Glutamatergic neuron (in vitro differentiated cells): ENCODE data around the gene KEAP1. TPM values are rescaled to one million over a fixed set of nuclear protein-coding genes. Genes with fewer than 3 reads are reported as not detected.
A peak's percentile ranks its signal among the peaks of the same experiment; 100 is the strongest.
"Not testable (repeated sequence)": the region's sequence is repeated elsewhere in the genome, so short reads cannot be mapped to it uniquely, and the experiment has no call there.

Source experiments
- DNase-seq: peaks from one replicate; pipeline ENCODE4 v3.0.0; 2022
- H3K27ac Mint-ChIP-seq: one replicate; pipeline ENCODE4 v1.8.0; 2020; ENCODE audit warnings: mild to moderate bottlenecking, mixed read lengths, inconsistent platforms; ENCODE audit not compliant: unreplicated experiment
- H3K27me3 Mint-ChIP-seq: one replicate; pipeline ENCODE4 v1.8.0; 2020; ENCODE audit warnings: mild to moderate bottlenecking, moderate library complexity, mixed read lengths, inconsistent platforms; ENCODE audit not compliant: unreplicated experiment
- H3K36me3 Mint-ChIP-seq: one replicate; pipeline ENCODE4 v1.8.0; 2020; ENCODE audit warnings: mild to moderate bottlenecking, mixed read lengths, inconsistent platforms; ENCODE audit not compliant: unreplicated experiment
- H3K4me1 Mint-ChIP-seq: one replicate; pipeline ENCODE4 v1.8.0; 2020; ENCODE audit warnings: mild to moderate bottlenecking, low read depth, mixed read lengths, inconsistent platforms; ENCODE audit not compliant: unreplicated experiment
- H3K4me3 Mint-ChIP-seq: one replicate; pipeline ENCODE4 v1.8.0; 2020; ENCODE audit warnings: mild to moderate bottlenecking, mixed read lengths, inconsistent platforms; ENCODE audit not compliant: unreplicated experiment
- H3K9me3 Mint-ChIP-seq: one replicate; pipeline ENCODE4 v1.8.0; 2020; ENCODE audit warnings: mild to moderate bottlenecking, moderate library complexity, mixed read lengths, inconsistent platforms; ENCODE audit not compliant: unreplicated experiment
- total RNA-seq: library from RNA; stranded (reverse); fragmentation: NEBNext Ultra II Directional; extraction: Animal tissue kit (Norgen Biotek cat#: 25700); gene quantifications from one replicate; pipeline ENCODE4 v1.2.1, GENCODE V29; 2021; ENCODE audit not compliant: unreplicated experiment
- TF ChIP-seq, protein P1 (sequence below): fragments of 200-600 bp; sonication (generic); IDR thresholded peaks from one replicate; pipeline ENCODE4 v1.5.0; 2021; ENCODE audit not compliant: partially characterized antibody, unreplicated experiment

KEAP1 gene
- total RNA-seq, 1 donor from 2014 or later: 44.1 TPM

DNA sequence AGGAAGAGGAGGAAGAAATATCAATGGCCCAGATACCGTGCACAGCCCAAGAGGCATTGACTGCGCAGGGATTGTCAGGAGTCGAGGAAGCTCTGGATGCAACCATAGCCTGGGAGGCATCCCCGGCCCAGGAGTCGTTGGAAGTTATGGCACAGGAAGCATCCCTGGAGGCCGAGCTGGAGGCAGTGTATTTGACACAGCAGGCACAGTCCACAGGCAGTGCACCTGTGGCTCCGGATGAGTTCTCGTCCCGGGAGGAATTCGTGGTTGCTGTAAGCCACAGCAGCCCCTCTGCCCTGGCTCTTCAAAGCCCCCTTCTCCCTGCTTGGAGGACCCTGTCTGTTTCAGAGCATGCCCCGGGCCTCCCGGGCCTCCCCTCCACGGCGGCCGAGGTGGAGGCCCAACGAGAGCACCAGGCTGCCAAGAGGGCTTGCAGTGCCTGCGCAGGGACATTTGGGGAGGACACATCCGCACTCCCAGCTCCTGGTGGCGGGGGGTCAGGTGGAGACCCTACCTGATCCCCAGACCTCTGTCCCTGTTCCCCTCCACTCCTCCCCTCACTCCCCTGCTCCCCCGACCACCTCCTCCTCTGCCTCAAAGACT lies 36.0 kb downstream of the KEAP1 start:
- H3K4me1 Mint-ChIP-seq: no peaks in the 10 kb centered on the region
- TF ChIP-seq, protein P1, sequence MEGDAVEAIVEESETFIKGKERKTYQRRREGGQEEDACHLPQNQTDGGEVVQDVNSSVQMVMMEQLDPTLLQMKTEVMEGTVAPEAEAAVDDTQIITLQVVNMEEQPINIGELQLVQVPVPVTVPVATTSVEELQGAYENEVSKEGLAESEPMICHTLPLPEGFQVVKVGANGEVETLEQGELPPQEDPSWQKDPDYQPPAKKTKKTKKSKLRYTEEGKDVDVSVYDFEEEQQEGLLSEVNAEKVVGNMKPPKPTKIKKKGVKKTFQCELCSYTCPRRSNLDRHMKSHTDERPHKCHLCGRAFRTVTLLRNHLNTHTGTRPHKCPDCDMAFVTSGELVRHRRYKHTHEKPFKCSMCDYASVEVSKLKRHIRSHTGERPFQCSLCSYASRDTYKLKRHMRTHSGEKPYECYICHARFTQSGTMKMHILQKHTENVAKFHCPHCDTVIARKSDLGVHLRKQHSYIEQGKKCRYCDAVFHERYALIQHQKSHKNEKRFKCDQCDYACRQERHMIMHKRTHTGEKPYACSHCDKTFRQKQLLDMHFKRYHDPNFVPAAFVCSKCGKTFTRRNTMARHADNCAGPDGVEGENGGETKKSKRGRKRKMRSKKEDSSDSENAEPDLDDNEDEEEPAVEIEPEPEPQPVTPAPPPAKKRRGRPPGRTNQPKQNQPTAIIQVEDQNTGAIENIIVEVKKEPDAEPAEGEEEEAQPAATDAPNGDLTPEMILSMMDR: no peak
- DNase-seq: no peak
- no peak overlapping the region for H3K4me3 Mint-ChIP-seq
- no peak overlapping the region for H3K27ac Mint-ChIP-seq
- peaks cover 5% of the 10 kb centered on the region for H3K9me3 Mint-ChIP-seq
- H3K27me3 Mint-ChIP-seq: peaks cover 3% of the 10 kb centered on the region
- H3K36me3 Mint-ChIP-seq: no peaks in the 10 kb centered on the region

DNA sequence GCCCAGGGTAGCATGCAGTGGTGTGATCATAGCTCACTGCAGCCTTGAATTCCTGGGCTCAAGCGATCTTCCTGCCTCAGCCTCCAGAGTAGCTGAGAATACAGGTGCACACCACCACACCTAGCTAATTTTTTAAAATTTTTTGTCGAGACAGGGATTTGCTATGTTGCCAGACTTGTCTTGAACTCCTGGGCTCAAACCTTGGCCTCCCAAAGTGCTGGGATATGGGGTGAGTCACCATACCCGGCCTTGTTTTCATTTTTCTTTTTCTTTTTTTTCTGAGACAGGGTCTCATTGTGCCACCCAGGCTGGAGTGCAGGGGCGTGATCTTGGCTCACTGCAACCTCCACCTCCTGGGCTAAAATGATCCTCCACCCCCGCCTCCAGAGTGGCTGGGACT lies 38.7 kb downstream of the KEAP1 start:
- no peak overlapping the region for H3K4me3 Mint-ChIP-seq
- peaks cover 5% of the 10 kb centered on the region for H3K27me3 Mint-ChIP-seq
- H3K9me3 Mint-ChIP-seq: peaks cover 7% of the 10 kb centered on the region
- H3K27ac Mint-ChIP-seq: no peak overlapping the region
- TF ChIP-seq, protein P1: no peak
- H3K36me3 Mint-ChIP-seq: no peaks in the 10 kb centered on the region
- DNase-seq: no peak
- H3K4me1 Mint-ChIP-seq: no peaks in the 10 kb centered on the region

DNA sequence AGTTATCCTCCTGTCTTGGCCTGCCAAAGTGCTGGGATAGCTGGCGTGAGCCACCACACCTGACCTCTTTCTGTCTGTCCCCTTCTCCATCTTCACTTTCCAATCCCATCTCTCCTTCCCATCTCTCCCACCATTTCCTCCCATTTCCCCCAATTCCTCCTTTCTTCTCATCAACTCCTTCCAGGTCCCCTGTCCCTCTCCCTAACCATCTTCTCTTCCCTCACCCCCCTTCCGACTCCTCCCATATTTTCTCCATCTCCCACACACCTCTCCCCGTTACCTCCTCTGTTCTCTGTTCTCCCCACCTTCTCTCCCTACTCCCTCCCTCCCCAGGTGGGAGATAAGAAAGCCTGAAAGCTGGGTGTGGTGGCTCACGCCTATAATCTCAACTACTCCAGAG lies 40.6 kb downstream of the KEAP1 start:
- Mint-ChIP-seq H3K4me3 (no peak overlapping the region), H3K27ac (no peak overlapping the region), H3K27me3 (peaks cover 5% of the 10 kb centered on the region), H3K36me3 (no peaks in the 10 kb centered on the region), H3K4me1 (no peaks in the 10 kb centered on the region), H3K9me3 (peaks cover 5% of the 10 kb centered on the region)
- TF ChIP-seq, protein P1: no peak
- no peak for DNase-seq

DNA sequence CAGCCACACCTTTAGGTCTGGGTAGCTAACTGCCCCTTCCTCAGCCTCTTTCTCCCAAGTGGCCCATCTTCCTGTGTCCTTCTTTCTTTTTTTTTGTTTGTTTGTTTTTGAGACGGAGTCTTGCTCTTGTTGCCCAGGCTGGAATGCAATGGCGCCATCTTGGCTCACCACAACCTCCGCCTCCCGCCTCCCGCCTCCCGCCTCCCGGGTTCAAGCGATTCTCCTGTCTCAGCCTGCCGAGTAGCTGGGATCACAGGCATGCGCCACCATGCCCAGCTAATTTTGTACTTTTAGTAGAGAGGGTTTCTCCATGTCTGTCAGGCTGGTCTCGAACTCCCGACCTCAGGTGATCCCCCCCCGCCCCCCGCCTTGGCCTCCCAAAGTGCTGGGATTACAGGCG lies 41.1 kb downstream of the KEAP1 start:
- not testable (repeated sequence) for H3K36me3 Mint-ChIP-seq, H3K4me1 Mint-ChIP-seq, H3K9me3 Mint-ChIP-seq, H3K27me3 Mint-ChIP-seq, DNase-seq, H3K27ac Mint-ChIP-seq
- H3K4me3 Mint-ChIP-seq: peak overlapping the region; percentile 13

DNA sequence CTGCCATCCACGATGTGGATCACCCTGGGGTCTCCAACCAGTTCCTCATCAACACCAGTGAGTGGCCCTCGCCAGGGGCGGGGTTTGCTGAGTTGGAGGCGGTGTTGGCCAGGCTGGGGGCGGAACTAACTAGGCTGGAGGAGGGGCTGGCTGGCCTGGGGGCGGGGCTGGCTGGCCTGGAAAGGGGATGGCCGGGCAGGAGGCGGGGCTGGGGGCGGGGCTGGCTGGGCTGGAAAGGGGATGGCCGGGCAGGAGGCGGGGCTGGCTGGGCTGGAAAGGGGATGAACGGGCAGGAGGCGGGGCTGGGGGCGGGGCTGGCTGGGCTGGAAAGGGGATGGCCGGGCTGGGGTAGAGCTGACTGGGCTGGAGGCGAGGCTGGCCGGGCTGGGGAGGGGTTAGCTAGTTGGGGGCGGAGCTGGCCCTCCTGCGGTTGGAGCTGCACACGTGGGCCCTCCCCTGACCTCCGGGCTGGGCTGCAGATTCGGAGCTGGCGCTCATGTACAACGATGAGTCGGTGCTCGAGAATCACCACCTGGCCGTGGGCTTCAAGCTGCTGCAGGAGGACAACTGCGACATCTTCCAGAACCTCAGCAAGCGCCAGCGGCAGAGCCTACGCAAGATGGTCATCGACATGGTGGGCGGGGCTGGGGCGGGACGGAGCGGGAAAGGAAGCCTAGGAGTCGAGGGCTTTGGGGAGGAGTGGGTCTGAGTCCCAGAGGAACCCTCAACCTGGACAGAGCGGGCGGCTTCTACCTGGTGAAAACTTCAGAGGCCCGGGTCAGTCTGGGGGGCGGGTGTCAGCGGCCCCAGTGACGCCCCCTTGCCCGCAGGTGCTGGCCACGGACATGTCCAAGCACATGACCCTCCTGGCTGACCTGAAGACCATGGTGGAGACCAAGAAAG lies 41.9 kb downstream of the KEAP1 start:
- TF ChIP-seq, protein P1: no peak
- Mint-ChIP-seq H3K4me1 (no peaks in the 10 kb centered on the region), H3K36me3 (no peaks in the 10 kb centered on the region), H3K4me3 (peak overlapping the region; percentile 25), H3K9me3 (peaks cover 2% of the 10 kb centered on the region), H3K27ac (no peak overlapping the region), H3K27me3 (peaks cover 4% of the 10 kb centered on the region)
- peak; percentile 96 for DNase-seq
